ENCODE measurements around the gene SPATC1L.
"Not testable (repeated sequence)": the region's sequence is repeated elsewhere in the genome, so short reads cannot be mapped to it uniquely, and the experiment has no call there.

The SPATC1L gene

DNA sequence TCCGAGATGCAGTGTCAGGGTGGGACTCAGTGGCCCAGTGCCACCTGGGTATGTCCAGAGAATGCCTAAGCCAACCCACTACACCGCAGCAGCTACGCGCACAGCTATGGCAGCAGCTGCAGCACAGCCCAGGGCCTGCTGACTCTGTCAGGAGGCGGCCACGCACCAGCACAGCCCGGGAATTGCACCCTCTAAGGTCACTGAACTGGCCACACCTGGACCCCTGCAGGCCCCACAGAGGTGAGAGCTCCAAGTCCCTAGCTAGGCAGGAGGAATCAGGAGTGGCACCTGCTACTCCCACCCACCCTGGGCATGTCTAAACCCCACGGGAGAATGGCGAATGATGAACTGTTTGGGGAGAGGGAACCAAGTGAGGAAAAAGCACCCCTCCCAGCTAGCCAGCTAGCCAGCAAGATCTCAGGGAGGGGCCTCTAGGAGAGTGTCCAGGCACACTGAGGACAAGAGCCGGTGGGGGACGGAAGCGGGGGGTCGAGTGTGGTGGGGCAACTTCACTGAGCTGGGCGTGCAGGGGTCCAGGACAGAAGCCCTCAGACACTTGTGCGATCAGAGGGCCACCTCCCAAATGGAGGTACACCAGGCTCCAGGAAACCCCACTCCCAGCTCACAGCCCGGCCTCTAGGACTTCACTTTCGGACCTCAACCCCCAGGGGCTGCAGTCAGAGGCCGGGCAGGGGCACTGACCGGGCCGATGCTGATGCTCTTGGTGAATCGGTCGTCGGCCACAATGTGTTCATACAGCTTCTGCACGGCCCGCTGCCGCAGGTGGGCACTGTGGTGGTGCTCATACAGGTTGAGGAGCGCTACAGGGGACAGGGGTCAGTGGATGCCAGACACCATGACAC lies 30.4 kb upstream of the SPATC1L start:
- DNase-seq (ENCODE audit: low spot score), result no peak

DNA sequence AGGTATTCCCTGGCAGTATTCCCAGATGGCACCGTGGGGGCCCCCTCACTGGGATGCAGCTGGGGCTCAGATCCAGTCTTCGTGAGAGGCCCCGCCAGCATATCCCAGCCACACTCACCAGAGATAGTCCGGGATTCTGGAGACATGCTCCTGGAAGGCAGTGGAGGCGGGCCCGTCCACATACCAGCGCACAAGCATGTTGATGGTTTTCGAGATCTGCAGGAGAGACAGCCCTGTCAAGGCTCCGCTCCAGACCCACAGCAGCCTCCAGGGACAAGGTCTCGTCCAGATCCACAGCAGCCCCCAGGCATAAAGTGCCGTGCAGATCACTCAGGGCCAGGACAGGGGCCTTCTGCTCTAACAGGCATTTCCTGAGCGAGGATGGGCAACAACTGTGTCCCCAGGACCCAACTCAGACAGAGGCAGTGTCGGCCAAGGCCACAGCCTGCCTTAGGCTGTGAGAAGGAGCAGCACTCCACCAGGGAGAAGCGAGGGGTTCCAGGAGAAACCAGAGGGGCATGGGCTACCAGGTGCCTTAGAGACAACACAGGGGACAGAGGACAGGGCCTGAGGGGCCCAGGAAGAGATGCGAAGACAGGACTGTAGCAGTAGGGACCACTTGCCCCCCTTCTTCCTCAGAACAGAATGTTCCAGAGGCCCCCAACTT lies 29.5 kb upstream of the SPATC1L start:
- no peak for DNase-seq (ENCODE audit: low spot score)

DNA sequence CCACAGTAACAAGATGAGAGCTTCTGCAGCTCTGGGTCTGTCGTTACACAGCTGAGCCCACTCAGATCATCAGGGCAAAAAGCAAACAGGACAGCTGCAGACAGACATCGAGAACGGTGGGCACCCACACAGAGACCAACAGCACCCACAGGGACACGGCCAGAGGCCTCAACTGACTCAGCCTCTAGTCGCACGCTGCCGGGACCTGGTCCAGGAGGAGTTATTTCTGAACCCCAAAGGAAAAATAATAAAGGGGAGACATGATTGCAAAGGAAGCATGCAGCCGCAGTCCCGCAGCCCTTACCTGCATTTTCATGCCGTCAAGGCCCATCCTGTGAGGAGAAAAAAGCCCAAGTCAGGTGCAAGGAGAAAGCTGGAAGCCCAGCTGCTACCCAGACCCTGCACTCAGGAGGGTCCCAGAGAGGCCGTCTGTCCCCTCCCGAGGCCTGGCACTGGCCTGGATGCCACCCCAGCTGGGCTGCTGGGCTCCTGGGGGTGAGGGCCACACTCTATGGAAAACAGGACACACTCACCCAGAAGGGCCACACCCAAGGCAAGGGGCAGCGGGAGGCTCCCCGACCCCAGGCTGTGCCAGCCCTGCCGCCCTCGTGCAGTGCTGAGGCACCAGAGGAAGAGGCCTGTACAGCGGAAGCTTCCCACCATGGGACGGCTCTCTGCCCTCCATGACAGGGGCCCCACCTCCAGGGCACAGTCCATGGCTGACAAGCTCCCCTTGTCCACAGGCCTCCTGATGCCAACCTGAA lies 28.6 kb upstream of the SPATC1L start:
- DNase-seq (ENCODE audit: low spot score), result no peak

DNA sequence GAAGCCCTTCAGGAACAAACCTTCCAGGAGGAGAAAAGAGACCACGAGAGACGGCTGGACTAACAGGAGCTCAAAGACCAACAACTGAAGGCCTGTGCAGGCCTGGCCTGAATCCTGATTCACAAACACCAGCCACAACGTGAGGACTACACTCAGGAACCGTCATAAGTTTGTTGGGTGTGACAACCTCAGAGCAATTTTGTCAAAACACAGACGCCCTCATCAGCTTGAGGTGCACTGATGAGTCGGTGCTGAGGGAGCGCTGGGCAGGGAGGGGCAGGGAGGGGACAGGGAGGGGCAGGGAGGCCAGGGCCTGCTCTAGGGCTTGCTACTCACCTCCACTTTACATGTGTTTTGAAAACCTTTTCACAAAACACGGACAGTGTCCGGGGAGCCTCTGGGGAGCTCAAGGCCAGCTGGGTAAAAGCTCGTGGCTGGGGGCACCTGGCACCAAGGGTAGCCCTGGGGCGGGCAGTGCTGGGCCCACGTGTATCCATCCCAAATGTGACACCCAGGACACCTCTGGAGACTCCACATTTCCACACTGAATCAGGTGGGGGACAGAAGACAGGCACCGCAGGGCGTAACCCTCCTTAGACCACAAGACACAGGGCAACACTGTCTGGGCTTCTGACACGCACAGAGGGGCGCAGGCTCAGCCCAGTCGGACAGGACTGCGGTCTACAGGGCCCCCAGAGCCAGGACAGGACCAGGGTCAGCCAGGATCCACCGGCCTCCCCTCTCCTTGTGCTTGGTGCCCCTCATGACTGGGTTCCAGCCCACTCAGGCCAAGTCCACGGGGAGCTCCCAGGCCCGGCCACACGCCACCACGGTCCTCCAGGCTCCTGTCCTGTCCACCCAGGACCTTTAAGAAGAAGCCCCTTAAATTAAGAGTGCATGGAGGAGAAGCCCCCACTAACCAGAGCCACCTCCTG lies 27.8 kb upstream of the SPATC1L start:
- no peak for DNase-seq (ENCODE audit: low spot score)

DNA sequence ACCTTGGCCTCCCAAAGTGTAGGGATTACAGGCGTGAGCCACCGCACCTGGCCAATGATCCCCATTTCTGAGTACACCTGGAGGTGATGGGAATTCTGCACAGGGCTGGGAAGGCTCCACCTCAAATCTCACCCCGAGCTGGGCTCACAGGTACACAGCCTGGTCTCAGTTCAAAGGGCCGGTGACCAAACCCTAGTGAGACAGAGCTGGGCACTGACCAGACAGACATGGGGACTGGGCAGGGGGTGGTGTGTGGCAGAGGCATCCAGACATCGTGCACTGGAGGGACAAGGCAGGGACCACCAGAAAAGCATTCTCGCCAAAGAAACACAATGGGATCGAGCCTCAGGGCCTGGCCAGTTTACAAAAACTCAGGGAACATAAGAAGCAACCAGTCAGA lies 27.1 kb upstream of the SPATC1L start:
- DNase-seq (ENCODE audit: low spot score), result no peak

DNA sequence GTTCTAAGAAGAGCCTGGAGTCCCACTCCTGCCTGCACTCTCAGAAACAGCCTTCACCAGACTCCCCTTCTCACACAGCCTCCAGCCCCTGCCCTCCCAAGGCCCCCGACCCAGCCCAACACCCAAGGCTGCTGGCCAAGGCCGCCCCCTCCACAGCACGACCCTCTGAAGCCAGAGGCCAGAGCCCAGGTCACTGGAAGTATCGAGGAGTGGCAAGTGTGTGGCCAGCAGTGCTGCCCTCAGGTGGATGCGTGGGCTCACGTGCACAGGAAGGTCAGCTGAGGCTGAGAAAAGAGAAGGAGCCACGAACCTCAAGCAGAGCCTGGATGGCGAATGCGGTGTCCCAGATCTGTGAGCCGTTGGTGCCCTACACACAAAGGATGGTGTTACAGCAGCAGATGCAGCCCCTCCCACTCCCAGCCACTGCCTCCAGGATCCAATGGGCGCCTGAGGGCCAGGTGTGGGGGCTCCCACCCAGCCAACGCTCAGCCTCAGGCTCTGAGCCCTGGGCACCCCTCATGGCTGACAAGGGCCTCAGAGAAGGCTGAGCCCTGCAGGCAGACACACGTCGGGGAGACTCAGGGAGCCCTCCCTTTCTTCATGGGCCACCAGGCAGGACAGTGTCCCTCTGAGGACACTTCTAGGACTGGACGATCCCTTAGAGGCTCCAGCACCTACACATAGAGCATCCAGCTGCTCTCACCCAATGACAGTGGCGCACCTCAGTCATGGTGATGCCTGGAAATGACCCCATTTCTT lies 26.3 kb upstream of the SPATC1L start:
- no peak for DNase-seq (ENCODE audit: low spot score)

DNA sequence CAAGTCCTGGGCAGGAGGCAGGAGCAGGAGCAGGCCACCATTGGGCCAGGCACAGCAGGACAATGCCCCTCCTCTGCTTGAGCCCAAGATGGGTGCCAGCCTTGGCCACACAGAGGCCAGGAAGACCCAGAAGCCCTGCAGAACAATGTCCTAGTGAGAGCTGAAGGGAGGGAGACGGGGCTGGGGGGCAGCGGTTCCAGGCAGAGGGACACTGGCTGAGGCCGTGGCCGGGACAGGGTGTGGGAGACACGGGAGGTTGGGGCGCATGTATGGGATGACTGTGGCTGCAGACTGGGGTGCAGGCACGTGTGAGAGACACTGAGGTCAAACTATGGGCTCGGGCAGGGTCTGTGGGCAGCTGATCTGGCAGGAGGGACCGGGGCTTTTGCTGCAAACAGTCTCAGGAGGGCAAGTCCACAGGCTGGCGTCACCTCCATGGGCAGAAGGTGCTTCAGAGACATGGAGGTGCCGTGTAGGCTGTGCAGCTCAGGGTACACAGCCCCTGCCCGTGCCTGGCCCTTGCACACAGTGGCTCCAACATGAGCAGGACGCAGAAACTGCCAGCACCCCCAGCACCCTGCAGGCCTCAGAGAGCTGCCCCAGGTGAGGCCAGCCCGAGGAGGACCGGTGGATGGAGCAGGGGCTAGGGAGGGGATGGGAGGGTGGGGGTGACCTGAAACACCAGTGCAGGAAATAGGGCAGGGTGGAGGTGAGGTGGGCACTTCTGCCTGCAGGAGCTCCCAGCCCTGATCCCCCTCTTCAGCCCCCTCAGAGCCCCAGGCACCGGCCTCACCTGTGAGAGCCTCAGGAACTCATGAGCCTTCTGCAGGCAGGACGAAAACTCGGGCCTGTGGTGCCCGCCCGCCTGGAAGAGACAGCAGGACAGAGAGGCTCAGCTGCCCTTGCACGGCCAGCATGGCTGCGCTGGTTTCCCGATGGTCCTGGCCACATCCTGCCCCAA lies 24.8 kb upstream of the SPATC1L start:
- DNase-seq (ENCODE audit: low spot score), result no peak

DNA sequence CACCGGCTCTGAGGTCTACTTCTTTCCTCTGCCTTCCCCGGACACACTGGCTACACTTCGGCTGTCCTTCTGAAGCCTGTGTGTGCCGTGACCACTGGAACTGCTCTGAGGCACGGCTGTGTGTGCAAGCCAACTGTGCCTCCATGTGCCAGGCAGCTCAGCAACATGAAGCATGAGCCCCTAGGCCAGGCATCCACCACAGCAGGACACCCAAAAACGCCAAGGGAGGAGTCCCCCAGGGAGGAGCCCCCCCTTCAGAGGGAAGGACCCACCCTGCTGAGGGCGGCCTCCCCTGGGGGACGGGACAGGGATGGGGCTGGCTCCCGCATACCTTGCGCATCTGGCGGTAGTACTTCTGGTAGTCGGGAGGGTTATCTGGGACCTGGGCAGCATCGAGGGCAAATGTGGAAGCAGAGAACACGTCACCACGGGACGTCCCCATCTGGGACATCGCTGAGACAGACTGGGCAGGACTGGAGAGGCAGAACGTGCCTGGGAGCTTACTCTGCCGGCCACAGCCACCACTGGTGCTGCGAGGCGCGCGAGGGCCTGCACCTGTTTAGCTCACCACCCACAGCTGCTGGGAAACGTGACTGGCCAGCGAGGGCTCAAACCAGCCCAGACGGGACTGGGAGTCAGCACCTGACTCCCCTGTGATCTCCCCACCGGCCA lies 23.8 kb upstream of the SPATC1L start:
- no peak for DNase-seq (ENCODE audit: low spot score)

DNA sequence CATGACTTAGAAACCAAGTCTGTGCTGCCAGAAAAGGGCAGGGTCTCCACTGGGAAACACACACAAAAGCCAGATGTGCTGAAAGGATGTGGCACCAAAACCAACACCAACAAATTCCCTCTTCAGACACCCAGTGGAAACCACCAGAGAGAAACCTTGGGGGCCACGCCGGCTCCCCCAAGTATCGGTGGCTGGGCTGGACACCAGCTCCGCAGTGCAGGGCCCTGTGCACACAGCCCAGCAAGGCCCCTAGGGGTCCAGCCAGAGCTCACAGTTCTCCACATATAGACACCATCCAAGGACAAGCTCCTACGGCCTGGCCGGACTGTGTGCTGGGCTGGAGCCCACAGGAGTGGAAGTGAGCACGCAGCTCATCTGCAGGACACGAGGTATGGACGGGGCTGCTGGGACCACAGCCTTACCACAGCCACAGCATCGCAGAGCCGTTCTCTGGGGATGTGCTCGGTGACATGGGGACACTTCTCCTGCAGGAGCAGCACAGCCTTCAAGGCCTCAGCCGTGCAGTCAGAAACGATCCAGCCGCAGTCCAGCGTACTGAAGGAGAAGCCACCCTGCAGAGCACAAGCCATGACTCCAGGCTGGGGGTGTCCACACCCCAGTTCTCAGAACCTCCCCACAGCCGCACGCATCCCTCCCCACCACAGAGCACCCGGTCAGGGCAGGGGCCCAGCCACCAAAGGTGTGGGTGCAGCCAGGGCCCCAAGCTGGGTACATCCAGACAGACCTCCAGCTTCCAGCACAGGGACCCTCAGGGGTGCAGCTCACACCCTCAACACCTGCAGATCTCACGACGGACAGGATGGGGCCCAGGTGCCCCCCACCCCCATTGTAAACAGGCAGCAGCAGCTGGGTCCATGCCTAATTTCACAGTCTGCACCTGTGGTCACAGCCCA lies 23.0 kb upstream of the SPATC1L start:
- DNase-seq (ENCODE audit: low spot score), result no peak

DNA sequence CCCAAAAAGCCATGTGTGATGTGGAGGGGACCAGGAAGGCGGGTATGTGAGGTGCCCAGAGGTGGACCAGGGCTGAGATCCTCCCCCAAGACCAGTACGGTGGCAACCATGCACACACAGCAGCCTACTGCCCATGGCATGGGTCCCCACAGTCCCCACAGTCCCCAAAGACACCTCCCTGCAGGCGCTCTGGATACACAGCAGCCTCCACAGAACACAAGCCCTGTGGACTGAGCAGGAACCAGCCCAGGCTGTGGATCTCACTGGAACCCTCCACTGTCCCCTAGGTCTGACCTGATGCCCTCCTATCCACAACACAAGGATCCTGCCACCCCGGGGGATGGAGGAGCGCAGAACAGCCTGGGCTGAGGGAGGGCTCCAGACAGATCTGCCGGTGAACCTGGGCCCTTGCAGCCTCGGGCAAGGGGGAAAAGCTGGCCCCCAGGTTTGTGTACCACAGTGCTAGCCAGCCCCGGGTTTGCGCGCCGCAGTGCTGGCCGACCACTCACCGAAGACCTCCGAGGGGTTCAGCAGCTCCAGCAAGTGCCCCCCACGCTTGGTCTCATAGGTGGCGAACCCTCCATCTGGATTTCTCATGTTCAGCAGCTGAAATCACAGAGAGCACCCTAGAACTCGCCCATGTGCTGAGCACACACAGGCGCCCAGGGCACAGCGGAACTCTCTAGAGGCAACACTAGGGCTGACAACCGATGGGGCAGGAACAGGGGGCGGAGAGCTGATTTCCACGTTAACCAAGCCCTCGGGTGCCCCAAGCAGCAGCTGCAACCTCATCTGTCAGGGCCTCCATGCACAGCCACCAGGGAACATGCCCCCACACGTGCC lies 22.1 kb upstream of the SPATC1L start:
- no peak for DNase-seq (ENCODE audit: low spot score)

DNA sequence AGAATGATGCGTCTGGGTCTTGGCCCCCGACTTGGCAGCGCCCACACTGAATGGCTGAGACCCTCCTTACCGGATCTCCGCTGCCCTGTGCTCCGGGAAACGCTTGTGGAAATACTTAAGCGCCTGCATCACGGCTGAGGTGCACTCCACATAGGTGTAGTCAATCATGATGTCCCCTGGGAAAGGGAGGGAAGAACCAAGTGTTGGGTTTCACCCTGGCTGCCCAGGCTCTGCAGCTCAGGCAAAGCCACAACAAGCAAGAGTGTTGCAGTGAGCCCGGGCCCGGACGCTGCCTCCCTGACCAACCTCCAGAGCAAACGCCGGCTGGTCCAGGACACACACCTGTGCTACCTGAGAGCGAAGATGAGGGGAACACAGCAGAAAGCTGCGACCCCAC lies 21.5 kb upstream of the SPATC1L start:
- DNase-seq (ENCODE audit: low spot score), result no peak

DNA sequence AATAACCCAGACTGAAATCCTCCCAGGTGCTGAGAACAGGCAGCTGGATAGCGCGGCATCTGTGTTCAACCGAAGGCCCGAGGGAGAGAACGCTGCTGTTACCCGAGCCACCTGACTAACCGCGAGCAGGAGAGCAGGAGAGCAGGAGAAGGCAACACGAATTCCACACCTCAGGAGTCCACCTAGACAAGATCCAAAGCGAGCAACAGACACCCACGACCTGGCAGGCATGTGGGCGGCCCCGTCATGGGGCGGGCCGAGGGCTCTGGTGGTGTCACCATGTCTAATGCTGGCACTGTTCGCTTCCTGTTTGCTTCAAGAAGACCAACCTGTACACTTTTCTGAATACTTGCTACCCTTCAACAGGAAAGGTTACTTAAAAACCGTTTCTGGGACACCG lies 20.9 kb upstream of the SPATC1L start:
- DNase-seq (ENCODE audit: low spot score), result no peak

DNA sequence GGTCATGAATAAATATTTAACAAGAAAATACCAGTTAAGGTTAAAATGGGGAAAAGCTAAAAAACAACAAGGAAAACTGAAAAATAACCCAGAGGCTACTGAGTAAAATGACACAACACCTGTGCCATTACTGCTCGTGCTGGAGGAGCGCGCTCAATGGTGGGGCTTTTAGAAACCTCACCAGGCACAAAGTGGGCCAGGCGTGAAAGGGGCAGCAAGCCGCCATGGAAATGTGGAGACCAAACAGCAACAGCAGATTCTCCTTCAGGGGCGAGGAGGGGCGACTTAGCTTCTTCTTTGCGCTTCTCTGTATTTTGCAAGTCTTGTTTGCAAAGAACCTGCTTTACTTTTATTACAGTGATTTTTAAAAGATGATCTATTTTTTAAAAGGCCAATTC lies 18.9 kb upstream of the SPATC1L start:
- no peak for DNase-seq (ENCODE audit: low spot score)

DNA sequence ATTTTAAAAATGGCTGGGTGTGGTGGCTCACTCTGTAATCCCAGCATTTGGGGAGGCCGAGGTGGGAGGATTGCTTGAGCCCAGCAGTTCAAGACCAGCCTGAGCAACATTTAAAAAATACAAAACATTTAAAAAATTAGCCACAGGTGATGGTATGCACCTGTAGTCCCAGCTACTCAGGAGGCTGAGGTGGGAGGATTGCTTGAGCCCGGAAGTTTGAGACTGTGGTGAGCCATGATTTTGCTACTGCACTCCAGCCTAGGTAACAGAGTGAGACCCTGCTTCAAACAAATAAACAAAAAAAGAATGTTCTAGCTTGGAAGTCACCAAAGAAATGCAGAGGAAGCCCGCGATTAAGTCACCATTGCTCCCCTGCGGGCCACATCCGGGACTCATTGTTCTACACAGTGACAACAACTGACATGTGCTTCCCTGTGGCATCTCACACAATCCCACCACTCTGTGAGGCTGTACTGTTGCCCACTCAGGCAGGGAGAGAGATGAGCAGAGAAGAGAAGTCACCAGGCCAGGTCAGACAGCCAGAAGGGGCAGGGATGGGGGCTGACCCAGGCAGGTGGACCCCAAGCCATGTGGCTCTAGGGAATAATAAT lies 18.4 kb upstream of the SPATC1L start:
- no peak for DNase-seq (ENCODE audit: low spot score)

DNA sequence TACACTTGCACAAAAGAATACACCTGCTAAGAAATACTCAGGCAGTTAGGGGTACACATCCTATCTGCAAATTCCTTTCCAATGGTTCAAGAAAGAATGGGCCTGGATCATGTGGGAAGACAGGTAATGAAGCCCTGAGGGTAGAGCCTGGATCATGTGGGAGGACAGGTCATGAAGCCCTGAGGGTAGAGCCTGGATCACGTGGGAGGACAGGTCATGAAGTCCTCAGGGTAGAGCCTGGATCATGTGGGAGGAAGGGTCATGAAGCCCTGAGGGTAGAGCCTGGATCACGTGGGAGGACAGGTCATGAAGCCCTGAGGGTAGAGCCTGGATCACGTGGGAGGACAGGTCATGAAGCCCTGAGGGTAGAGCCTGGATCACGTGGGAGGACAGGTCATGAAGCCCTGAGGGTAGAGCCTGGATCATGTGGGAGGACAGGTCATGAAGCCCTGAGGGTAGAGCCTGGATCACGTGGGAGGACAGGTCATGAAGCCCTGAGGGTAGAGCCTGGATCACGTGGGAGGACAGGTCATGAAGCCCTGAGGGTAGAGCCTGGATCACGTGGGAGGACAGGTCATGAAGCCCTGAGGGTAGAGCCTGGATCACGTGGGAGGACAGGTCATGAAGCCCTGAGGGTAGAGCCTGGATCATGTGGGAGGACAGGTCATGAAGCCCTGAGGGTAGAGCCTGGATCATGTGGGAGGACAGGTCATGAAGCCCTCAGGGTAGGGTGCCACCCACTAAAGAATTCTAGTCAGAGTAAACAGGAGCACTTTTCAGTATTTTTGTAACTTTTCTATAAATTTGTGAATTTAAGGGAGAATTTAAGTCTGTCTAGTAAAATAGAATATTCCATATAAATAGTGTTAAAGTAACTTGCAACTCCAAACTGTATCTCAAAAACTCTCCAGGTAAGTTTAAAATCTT lies 16.9 kb upstream of the SPATC1L start:
- DNase-seq (ENCODE audit: low spot score), result not testable (repeated sequence)

Measured in RKO (cell line).